Effector memory CD4-positive, alpha-beta T cell (primary cell): ENCODE data around the gene ATP5F1D.

Experiments used
- DNase-seq, 3 donors: peaks; one replicate each; pipeline ENCODE4 v3.0.0-alpha.2; 2020
- H3K27ac ChIP-seq: 2 replicates; pipeline ENCODE4 v1.7.0; 2013; ENCODE audit warnings: mild to moderate bottlenecking, low read length, moderate library complexity; ENCODE audit not compliant: insufficient read depth, poor library complexity, severe bottlenecking
- H3K27me3 ChIP-seq: replicated peaks from 2 replicates; pipeline ENCODE4 v1.7.0; 2013; ENCODE audit warnings: mild to moderate bottlenecking, low read length; ENCODE audit not compliant: insufficient read depth, control insufficient read depth, poor library complexity, severe bottlenecking
- H3K36me3 ChIP-seq: 2 replicates; pipeline ENCODE4 v1.7.0; 2013; ENCODE audit warnings: mild to moderate bottlenecking, low read length, moderate library complexity; ENCODE audit not compliant: control insufficient read depth, insufficient read depth
- H3K4me1 ChIP-seq: 2 replicates; pipeline ENCODE4 v1.7.0; 2013; ENCODE audit warnings: low read length, mild to moderate bottlenecking; ENCODE audit not compliant: control insufficient read depth, insufficient read depth, poor library complexity, severe bottlenecking
- H3K4me3 ChIP-seq: 2 replicates; pipeline ENCODE4 v1.7.0; 2013; ENCODE audit warnings: low read length, low read depth, mild to moderate bottlenecking; ENCODE audit not compliant: insufficient read depth, poor library complexity, severe bottlenecking
- H3K9me3 ChIP-seq: 2 replicates; pipeline ENCODE4 v1.7.0; 2013; ENCODE audit warnings: mild to moderate bottlenecking, low read length, moderate library complexity; ENCODE audit not compliant: control insufficient read depth

The ATP5F1D gene

GRCh38 chr19:1234051-1234954 lies 7.2 kb upstream of the ATP5F1D start:
- Histone ChIP-seq H3K27me3 (peaks cover 6% of the 10 kb centered on the region), H3K4me3 (no peak overlapping the region), H3K9me3 (no peaks in the 10 kb centered on the region), H3K4me1 (peaks cover 4% of the 10 kb centered on the region), H3K36me3 (no peaks in the 10 kb centered on the region), H3K27ac (no peak overlapping the region)
- no peak for DNase-seq

DNA sequence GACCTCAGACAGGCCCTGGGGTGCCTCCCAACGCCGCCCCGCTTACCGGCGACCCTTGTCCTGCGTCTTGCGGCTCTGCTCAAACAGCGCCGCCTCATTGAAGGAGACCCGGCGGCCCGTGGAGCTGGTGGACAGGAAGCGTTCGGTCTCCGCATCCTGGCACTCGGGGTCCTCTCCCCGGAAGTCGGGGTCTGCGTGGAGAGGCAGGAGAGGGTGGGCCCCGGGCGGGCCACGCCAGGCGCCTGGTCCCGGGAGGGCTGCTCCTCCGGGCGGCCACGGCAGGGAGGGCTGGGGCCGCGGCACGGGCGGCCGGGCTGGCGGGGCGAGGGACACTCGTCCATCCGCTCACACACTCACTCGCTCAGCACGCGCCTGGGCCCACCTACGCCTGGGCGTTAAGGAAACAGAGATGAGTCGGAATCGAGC lies 6.6 kb upstream of the ATP5F1D start:
- Histone ChIP-seq H3K27ac (no peak overlapping the region), H3K27me3 (peaks cover 6% of the 10 kb centered on the region), H3K36me3 (no peaks in the 10 kb centered on the region), H3K9me3 (no peaks in the 10 kb centered on the region), H3K4me3 (no peak overlapping the region), H3K4me1 (peaks cover 9% of the 10 kb centered on the region)
- no peak for DNase-seq

GRCh38 chr19:1235625-1236538 lies 5.7 kb upstream of the ATP5F1D start:
- H3K36me3 ChIP-seq: no peaks in the 10 kb centered on the region
- no peak for DNase-seq
- peaks cover 17% of the 10 kb centered on the region for H3K4me1 ChIP-seq
- H3K27ac ChIP-seq: no peak overlapping the region
- H3K27me3 ChIP-seq: peaks cover 6% of the 10 kb centered on the region
- H3K4me3 ChIP-seq: no peak overlapping the region
- H3K9me3 ChIP-seq: no peaks in the 10 kb centered on the region

DNA sequence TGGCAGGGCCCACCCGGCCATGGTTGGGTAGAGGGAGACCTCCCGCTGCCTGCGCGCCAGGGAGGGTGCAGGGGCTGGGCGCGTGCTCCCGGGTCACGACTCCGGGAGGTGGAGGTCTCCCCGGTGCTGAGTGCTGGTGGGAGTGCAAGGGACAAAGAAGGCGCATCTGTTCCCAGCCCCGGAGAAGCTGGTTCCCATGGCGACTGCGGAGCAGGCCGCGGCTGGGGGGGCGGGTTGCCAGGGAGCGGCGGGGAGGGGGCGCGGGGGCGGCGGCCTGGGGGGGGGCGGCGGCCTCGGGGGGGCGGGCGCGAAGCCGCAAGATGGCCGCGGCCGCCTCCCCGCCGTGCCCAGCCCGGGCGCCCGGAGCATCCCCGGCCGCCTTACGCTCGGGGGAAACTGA lies 5.0 kb upstream of the ATP5F1D start:
- Histone ChIP-seq H3K4me1 (peaks cover 22% of the 10 kb centered on the region), H3K27me3 (peaks cover 6% of the 10 kb centered on the region), H3K9me3 (no peaks in the 10 kb centered on the region), H3K27ac (no peak overlapping the region), H3K36me3 (no peaks in the 10 kb centered on the region), H3K4me3 (no peak overlapping the region)
- no peak for DNase-seq

DNA sequence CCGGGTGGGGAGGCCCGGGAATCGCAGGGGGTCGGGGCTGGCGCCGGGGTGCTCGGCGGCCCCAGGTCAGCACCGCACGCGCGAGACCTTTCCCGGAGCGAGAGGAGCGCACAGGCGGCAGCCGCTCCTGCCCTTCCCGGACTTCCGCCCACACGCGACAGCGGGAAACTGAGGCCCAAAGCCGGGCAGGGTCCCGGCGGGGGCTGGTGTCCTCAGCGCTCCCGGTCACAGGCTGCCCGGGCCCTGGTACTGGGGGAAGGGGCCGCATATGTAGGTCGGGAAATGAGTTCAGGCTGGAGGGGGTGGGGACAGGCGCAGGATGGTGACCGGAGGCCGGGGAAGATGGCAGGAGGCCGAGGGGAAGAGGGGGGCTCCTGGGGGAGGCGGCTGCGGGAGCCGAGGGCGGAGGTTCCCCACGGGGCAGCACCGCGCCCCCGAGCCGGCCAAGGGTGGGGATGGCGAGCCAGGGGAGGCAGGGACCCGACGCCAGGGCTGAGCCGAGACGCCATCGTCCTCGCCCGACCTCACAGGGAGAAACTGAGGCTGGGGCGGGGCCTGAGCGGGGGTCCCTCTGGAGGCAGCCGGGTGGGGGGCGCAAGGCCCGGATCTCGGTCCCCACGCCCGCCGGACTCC lies 4.4 kb upstream of the ATP5F1D start:
- no peak for DNase-seq
- H3K27me3 ChIP-seq: peaks cover 6% of the 10 kb centered on the region
- H3K36me3 ChIP-seq: no peaks in the 10 kb centered on the region
- no peak overlapping the region for H3K27ac ChIP-seq
- no peaks in the 10 kb centered on the region for H3K9me3 ChIP-seq
- peaks cover 23% of the 10 kb centered on the region for H3K4me1 ChIP-seq
- H3K4me3 ChIP-seq: peak overlapping the region; percentile 40

- Histone ChIP-seq H3K27me3 (peaks cover 6% of the 10 kb centered on the region), H3K4me1 (peaks cover 28% of the 10 kb centered on the region), H3K36me3 (no peaks in the 10 kb centered on the region), H3K4me3 (peak within 1 kb of the TSS; percentile 40), H3K9me3 (no peaks in the 10 kb centered on the region), H3K27ac (no peak within 1 kb of the TSS)
- no peak for DNase-seq
Measured at GRCh38 chr19:1237754-1238368, 3.7 kb upstream of the ATP5F1D start, which contains the start of gene CBARP. CBARP (minus strand) TSS chr19:1238005; CDS start chr19:1236100, 1,905 bp downstream.

GRCh38 chr19:1238369-1239303 lies 2.9 kb upstream of the ATP5F1D start:
- H3K4me3 ChIP-seq: peak overlapping the region; percentile 22
- DNase-seq: no peak
- H3K9me3 ChIP-seq: no peaks in the 10 kb centered on the region
- no peak overlapping the region for H3K27ac ChIP-seq
- peaks cover 28% of the 10 kb centered on the region for H3K4me1 ChIP-seq
- H3K36me3 ChIP-seq: no peaks in the 10 kb centered on the region
- H3K27me3 ChIP-seq: peaks cover 6% of the 10 kb centered on the region

DNA sequence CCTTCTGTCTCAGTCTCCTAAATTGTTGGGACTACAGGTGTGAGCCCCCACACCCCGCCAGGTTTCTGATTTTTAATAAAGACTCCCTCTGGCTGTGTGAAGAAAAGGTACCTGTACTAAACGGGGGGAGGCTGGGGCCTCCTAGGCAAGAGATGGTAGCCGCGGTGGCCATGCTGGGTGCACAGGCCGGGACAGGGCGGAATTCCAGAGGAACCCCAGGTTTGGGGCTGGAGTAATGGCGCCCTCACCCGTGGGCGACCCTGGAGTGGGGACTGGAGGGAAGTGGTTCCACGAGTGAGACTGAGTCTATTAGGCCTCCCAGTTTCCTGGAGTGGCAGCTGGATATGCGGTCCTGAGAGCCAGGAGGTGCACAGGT lies 2.1 kb upstream of the ATP5F1D start:
- Histone ChIP-seq H3K27ac (peak overlapping the region; percentile 37), H3K27me3 (peaks cover 6% of the 10 kb centered on the region), H3K9me3 (no peaks in the 10 kb centered on the region), H3K4me3 (no peak overlapping the region), H3K36me3 (no peaks in the 10 kb centered on the region), H3K4me1 (peaks cover 33% of the 10 kb centered on the region)
- no peak for DNase-seq
